Measurements from ENCODE around the gene VRK3.
"Not testable (repeated sequence)": the region's sequence is repeated elsewhere in the genome, so short reads cannot be mapped to it uniquely, and the experiment has no call there.

- not testable (repeated sequence) for TF ChIP-seq REST (IDR thresholded peaks at IDR 0.05); YY1 (IDR thresholded peaks at IDR 0.05); ATF3 (IDR thresholded peaks at IDR 0.05); CTCF (IDR thresholded peaks at IDR 0.05; ENCODE audit: low read depth, low read length, missing input control); FOXA2 (IDR thresholded peaks at IDR 0.05); SP1 (IDR thresholded peaks at IDR 0.05); ZBTB33 (IDR thresholded peaks at IDR 0.05)
Measured at GRCh38 chr19:50068382-50068781, 43.2 kb upstream of the VRK3 start.

Measured in liver (tissue), 3 donors.